LHCN-M2 (cell line): ENCODE measurements around the gene CD55. TPM values are rescaled to one million over a fixed set of nuclear protein-coding genes. Genes with fewer than 3 reads are reported as not detected.

ENCODE experiments used
- DNase-seq: peaks from one replicate; pipeline ENCODE4 v3.0.0-alpha.2; 2012; ENCODE audit warnings: low read depth
- polyA plus RNA-seq: library from polyadenylated mRNA; unstranded; fragments of >200 nt; gene quantifications from one replicate; pipeline ENCODE4 v1.2.1, GENCODE V29; 2012; ENCODE audit warnings: missing spikeins
- total RNA-seq: library from RNA; depleted of rRNA; stranded (reverse); fragments of >200 nt; gene quantifications from 2 replicates; pipeline ENCODE4 v1.2.3, GENCODE V29; 2014; rRNA removed

The CD55 gene, protein sequence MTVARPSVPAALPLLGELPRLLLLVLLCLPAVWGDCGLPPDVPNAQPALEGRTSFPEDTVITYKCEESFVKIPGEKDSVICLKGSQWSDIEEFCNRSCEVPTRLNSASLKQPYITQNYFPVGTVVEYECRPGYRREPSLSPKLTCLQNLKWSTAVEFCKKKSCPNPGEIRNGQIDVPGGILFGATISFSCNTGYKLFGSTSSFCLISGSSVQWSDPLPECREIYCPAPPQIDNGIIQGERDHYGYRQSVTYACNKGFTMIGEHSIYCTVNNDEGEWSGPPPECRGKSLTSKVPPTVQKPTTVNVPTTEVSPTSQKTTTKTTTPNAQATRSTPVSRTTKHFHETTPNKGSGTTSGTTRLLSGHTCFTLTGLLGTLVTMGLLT
- 22.9 and 23.8 TPM in 2 replicates for total RNA-seq
- 10.6 TPM for polyA plus RNA-seq

- DNase-seq, result peak; percentile 93
Measured at GRCh38 chr1:207321079-207321789, at the start of gene CD55. CD55 (plus strand) TSS chr1:207321678; CDS start chr1:207321766, 88 bp downstream.

GRCh38 chr1:207274882-207275281 is 46.6 kb upstream of the CD55 start:
- DNase-seq, result no peak

DNA sequence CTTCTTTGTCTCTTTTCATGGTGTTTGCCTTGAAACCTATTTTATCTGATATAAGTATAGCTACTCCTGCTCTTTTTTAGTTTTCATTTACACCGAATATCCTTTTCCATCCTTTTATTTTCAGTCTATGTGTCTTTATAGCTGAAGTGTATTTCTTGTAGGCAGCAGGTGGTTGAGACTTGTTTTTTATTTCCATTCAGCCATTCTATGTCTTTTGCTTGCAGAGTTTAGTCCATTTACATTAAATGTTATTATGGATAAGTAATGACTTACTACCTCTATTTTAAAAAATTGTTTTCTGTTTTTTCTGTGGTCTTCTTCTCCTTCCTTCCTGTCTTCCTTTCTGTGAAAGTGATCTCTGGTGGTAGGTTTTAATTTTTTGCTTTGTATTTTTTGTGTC is 45.0 kb upstream of the CD55 start:
- DNase-seq, result no peak

GRCh38 chr1:207277241-207277640 is 44.2 kb upstream of the CD55 start:
- no peak for DNase-seq

DNA sequence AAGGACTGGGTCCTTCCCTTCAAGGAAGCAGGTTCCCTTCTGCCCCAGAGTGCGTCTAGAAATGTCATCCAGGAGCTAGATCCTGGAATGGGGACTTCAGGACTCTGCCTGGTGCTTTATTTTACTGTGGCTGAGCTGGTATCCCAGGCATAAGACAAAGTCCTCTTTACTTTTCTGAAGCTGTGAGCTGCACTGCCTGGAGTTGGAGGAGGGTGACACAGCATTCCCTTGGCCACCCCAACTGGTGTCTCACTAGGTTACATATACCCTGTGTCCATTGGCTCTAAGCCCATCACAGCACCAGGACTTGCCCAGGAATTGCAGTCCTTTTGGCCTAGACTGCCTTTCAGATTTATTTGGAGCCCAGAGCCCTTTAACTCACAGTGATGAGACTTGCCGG is 41.8 kb upstream of the CD55 start:
- DNase-seq, result no peak

- no peak for DNase-seq
Measured at GRCh38 chr1:207280706-207281105, 40.8 kb upstream of the CD55 start.

DNA sequence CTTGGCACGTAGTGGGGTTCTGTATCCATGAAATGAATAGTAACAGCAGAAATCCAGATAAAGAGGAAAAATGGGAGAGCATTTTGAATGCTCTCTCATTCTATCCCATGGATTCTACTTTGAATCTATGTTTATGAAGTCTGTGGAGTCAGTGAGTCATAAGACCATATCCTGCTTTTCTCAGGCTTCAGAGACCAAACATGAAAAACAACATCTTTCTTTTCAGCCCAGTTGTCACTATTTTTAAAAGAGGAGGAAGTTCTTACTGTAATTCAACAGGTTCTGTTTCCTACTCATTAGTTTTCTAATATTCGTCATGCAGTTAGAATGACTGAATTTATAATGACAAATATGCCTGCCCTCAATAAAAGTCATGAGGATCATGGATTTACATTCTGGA is 39.4 kb upstream of the CD55 start:
- DNase-seq, result peak; percentile 82

- DNase-seq, result peak; percentile 58
Measured at GRCh38 chr1:207282496-207283380, 38.7 kb upstream of the CD55 start.

DNA sequence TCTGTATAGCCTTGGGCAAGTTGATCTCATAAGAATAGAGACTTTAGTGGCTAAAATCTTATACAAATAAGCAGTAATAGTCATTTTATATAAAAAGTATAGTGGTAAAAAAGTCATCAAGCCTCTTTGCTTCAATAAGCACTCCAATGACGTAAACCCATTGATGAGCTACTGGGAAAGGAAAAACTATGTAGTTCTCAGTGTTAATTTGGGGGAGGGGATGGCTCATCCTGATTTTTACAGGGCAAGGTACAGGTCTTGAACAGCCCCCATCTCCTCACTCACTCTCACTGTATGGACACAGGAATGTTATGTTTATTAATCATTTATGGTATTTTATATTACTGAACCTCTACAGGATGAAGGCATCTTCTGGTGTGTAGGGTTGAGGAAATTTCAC is 38.1 kb upstream of the CD55 start:
- DNase-seq, result no peak

DNA sequence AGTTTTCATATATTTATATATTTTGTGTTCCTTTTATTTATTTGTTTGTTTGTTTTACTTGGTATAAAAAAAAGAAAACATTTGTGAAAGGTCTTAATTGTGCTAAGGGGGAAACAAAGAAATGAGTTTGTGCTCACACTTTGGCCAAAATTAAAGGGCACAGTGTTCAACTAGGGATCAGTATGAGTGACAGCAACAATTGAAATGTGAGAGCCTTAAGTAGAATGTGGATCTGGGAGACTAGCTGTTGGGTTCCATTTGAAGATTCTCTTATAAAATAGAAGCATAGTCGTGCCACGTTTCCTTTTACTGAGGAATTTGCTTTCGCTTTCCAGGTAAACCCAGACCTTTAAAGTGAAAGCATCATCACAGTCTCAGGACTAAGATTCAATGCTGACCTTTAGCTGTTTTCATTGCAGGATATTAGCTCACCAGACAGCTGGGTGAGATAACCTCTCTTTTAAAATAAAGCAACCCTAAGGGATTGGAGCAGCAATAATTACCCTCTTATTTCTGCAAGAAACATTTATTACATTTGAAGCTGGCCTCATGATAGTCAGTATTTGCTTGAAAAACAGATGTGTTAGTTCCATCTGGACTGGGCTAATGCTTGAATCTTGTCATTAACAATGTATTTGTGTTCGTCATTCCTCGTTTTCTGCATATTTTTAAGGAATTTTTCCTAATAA is 37.1 kb upstream of the CD55 start:
- peak; percentile 25 for DNase-seq

DNA sequence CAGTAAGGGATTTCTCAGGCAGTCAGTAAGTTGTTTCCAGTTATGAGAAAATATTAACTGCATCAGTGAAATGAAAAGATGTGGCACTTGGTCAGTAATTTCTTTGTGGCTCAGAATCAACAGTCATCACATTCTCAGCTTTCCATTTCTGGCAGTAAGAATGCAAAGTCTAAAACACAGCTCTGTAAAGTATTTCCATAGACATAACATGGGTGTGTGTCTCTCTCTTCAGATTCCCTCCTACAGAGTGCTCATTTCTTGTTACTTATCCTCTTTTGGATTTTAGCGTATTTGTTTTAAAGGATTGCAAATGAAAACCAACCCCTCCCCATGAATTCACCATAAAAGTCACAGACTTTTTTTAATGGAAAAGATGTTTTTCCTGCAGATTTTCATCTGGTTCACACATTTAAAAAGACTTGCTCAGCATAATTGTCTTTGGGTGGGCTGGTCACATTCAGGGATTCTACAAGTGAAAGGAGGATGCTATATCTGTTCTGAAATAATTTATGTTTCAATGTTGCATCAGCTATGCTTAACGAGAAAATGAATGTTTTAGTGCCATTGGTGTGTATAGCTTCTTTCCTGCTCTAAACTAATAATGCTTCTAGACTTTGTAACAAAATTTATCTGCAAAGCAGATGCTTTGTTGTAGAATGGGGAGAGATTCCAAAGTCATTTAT is 34.6 kb upstream of the CD55 start:
- peak; percentile 20 for DNase-seq

- no peak for DNase-seq
Measured at GRCh38 chr1:207288315-207288714, 33.2 kb upstream of the CD55 start.

DNA sequence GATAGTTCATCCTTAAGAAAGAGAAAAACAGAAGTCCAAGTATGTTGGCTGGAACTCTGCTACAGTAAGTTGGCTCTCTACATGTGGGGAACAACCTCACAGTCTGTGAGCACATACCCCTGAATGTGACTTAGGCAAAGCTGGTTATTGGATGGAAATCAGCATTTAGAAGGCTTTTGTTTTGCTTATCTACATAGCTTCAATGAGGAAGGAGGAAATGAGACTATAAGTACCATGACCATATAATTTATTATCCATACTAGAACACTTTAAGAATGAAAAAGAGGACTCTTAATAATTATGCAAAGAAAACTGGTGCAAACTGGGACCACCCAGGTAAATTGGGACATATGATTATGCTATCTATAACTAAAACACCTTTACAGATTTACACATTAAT is 31.7 kb upstream of the CD55 start:
- DNase-seq, result no peak

GRCh38 chr1:207291723-207292122 is 29.8 kb upstream of the CD55 start:
- no peak for DNase-seq

DNA sequence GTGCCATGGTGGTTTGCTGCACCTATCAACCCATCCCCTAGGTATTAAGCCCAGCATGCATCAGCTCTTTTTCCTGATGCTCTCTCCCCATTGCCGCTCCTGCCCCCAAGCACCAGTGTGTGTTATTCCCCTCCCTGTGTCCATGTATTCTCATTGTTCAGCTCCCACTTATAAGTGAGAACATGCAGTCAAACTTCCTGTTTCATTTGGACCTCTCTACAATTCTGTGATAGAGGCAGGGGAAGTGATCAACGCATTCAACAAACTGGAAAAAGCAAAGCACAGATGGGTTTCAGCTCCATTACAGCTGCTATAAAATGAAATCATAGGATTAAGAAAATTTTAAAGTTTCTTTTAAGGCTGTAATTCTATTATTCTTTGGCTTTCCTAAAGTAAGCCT is 23.3 kb upstream of the CD55 start:
- no peak for DNase-seq

GRCh38 chr1:207298636-207299398 is 22.7 kb upstream of the CD55 start:
- DNase-seq, result no peak

GRCh38 chr1:207300970-207301369 is 20.5 kb upstream of the CD55 start:
- no peak for DNase-seq

DNA sequence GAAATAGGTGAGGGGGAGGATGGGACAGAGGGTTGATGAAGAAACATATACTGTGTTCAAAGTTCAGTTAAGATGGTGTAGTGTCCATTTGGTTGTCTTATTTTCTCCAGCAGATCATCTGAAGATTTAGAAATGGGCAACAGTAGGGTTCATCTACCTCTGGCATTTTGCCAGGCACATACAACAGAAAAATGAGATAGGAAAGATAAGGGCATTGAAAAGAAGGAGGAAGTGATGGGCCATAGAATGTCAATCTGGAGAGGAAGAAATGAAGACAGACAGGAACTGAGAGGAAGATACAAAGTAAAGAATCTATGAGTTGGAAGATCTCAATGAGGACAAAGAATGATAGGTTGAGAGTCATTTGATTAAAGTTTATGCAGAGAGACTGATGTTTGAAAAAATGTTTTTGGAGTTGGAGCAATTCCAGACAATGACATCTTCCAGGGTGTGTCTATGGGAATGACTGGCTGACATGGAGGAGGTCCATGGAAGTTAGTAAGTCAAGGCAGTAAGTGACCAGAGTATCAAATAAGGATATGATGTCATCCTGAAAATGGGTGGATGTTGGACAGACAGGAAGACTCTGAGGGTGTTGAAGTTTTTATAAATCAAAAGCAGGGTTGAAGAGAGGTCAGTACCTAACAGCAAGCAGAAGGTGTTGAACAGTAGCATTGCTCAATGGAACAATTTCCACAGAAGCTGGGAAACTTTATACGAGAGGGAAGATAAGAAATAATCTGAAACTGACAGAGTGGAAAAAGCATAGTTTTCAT is 18.7 kb upstream of the CD55 start:
- DNase-seq, result no peak
